CD14-positive monocyte (primary cell): ENCODE results near the gene DHRS12. TPM values are rescaled to one million over a fixed set of nuclear protein-coding genes. Genes with fewer than 3 reads are reported as not detected.
A peak's percentile ranks its signal among the peaks of the same experiment; 100 is the strongest.

Source experiments
- DNase-seq, 3 donors: peaks; one replicate each; pipeline ENCODE4 v3.0.0-alpha.2; 2011 to 2022
- H2AFZ ChIP-seq: 2 replicates; pipeline ENCODE4 v1.6.0; 2012; ENCODE audit warnings: mild to moderate bottlenecking, low read depth, low read length, inconsistent platforms; ENCODE audit not compliant: insufficient read depth, poor library complexity, severe bottlenecking
- H3K27ac ChIP-seq, 2 donors: 1 replicate in 1 of 2; 2 replicates in 1 of 2; pipeline ENCODE4 v1.5.1; 2012 to 2013; ENCODE audit warnings: low read length in 2 of 2, control low read depth in 1 of 2, inconsistent platforms in 1 of 2, low read depth in 1 of 2, mild to moderate bottlenecking in 1 of 2
- H3K27me3 ChIP-seq, 2 donors: one replicate each; pipeline versions ENCODE4 v1.6.0 to v1.6.1; 2011 to 2013; ENCODE audit warnings: low read length in 2 of 2; ENCODE audit not compliant: control insufficient read depth in 2 of 2, insufficient read depth in 2 of 2
- H3K36me3 ChIP-seq, 2 donors: replicated peaks in 1 of 2; 1 replicate in 1 of 2; 2 replicates in 1 of 2; pipeline versions ENCODE4 v1.5.1 to v1.6.1; 2012 to 2013; ENCODE audit warnings: low read length in 2 of 2, control low read depth in 1 of 2, inconsistent platforms in 1 of 2, mild to moderate bottlenecking in 1 of 2; ENCODE audit not compliant: insufficient read depth in 2 of 2, control insufficient read depth in 1 of 2
- H3K4me1 ChIP-seq, 2 donors: 1 replicate in 1 of 2; 2 replicates in 1 of 2; pipeline versions ENCODE4 v1.5.1 to v1.6.1; 2012 to 2013; ENCODE audit warnings: low read length in 2 of 2, control low read depth in 1 of 2, inconsistent platforms in 1 of 2, mild to moderate bottlenecking in 1 of 2, moderate library complexity in 1 of 2; ENCODE audit not compliant: insufficient read depth in 2 of 2, control insufficient read depth in 1 of 2
- H3K4me2 ChIP-seq: replicated peaks from 2 replicates; pipeline ENCODE3; 2012; ENCODE audit warnings: low read length, moderate library complexity, mild to moderate bottlenecking; ENCODE audit not compliant: poor library complexity, severe bottlenecking; ENCODE audit errors: extremely low read depth
- H3K4me3 ChIP-seq, 3 experiments: fragments of 200-600 bp in 1 of 3; sonication (generic) in 1 of 3; replicated peaks in 1 of 3; 1 replicate in 2 of 3; 2 replicates in 1 of 3; pipeline ENCODE4 v1.5.1; 2011 to 2013; ENCODE audit warnings: low read length in 3 of 3, mild to moderate bottlenecking in 3 of 3, control low read depth in 2 of 3, low read depth in 2 of 3, inconsistent platforms in 1 of 3, moderate library complexity in 1 of 3
- H3K79me2 ChIP-seq: 2 replicates; pipeline ENCODE4 v1.6.0; 2012; ENCODE audit warnings: mild to moderate bottlenecking, control low read depth, inconsistent platforms, low read length, moderate library complexity; ENCODE audit not compliant: insufficient read depth
- H3K9ac ChIP-seq: 2 replicates; pipeline ENCODE4 v1.6.0; 2017; ENCODE audit warnings: low read length, mild to moderate bottlenecking; ENCODE audit not compliant: insufficient read depth, poor library complexity, severe bottlenecking
- H3K9me3 ChIP-seq, 2 donors: replicated peaks in 1 of 2; 1 replicate in 1 of 2; 2 replicates in 1 of 2; pipeline versions ENCODE4 v1.5.1 to v1.6.1; 2012 to 2013; ENCODE audit warnings: low read length in 2 of 2, control low read depth in 1 of 2; ENCODE audit not compliant: control insufficient read depth in 1 of 2, insufficient read depth in 1 of 2
- H4K20me1 ChIP-seq: 2 replicates; pipeline ENCODE4 v1.6.0; 2012; ENCODE audit warnings: mild to moderate bottlenecking, low read length, control low read depth, moderate library complexity; ENCODE audit not compliant: insufficient read depth
- H3K27ac Mint-ChIP-seq, 7 donors: one replicate each; pipeline ENCODE4 v1.8.0; 2020; ENCODE audit warnings: mild to moderate bottlenecking in 7 of 7, mixed read lengths in 7 of 7, moderate library complexity in 6 of 7, inconsistent platforms in 2 of 7
- H3K27me3 Mint-ChIP-seq, 3 donors: one replicate each; pipeline ENCODE4 v1.8.0; 2021 to 2022; ENCODE audit warnings: low read depth in 3 of 3, mild to moderate bottlenecking in 3 of 3, mixed read lengths in 3 of 3, moderate library complexity in 3 of 3, inconsistent platforms in 1 of 3
- H3K36me3 Mint-ChIP-seq, 2 donors: one replicate each; pipeline ENCODE4 v1.8.0; 2020; ENCODE audit warnings: mixed read lengths in 2 of 2, inconsistent platforms in 1 of 2, mild to moderate bottlenecking in 1 of 2
- H3K4me1 Mint-ChIP-seq: one replicate; pipeline ENCODE4 v1.8.0; 2020; ENCODE audit warnings: mild to moderate bottlenecking, mixed read lengths
- H3K4me3 Mint-ChIP-seq, 2 donors: one replicate each; pipeline ENCODE4 v1.8.0; 2020; ENCODE audit warnings: mild to moderate bottlenecking in 2 of 2, mixed read lengths in 2 of 2, moderate library complexity in 1 of 2
- H3K9me3 Mint-ChIP-seq, 7 donors: one replicate each; pipeline ENCODE4 v1.8.0; 2020 to 2022; ENCODE audit warnings: mixed read lengths in 7 of 7, mild to moderate bottlenecking in 6 of 7, moderate library complexity in 6 of 7, inconsistent platforms in 2 of 7
- CTCF ChIP-seq: fragments of 200-600 bp; IDR thresholded peaks from one replicate; pipeline ENCODE4 v1.8.0; 2022; ENCODE audit warnings: antibody characterized with exemption, mild to moderate bottlenecking
- WGBS: methylation state at CpG from one replicate; pipeline ENCODE4 v1.1.5; 2013; ENCODE audit warnings: missing lambda C conversion rate; ENCODE audit not compliant: insufficient coverage; 5-methylcytosine and 5-hydroxymethylcytosine counted together
- intact Hi-C, 2 donors: fragments of 100-400 bp; cut with micrococcal nuclease; formaldehyde crosslinking; loops; one replicate each; pipeline versions ENCODE4 v1.15.0 to v1.15.1; 2023
- polyA plus RNA-seq, 3 donors: library from polyadenylated mRNA; depleted of rRNA in 1 of 3; unstranded in 2 of 3; stranded (reverse) in 1 of 3; fragments of 300-500 nt in 2 of 3; fragments of >200 nt in 1 of 3; fragmentation: Illumina TruSeq in 2 of 3; gene quantifications; 1 replicate in 2 of 3; 2 replicates in 1 of 3; pipeline ENCODE4 v1.2.3, GENCODE V29; 2012 to 2021

DHRS12 gene
- polyA plus RNA-seq, 3 donors = 7.6 to 20.2 (median 20.0) TPM

DNA sequence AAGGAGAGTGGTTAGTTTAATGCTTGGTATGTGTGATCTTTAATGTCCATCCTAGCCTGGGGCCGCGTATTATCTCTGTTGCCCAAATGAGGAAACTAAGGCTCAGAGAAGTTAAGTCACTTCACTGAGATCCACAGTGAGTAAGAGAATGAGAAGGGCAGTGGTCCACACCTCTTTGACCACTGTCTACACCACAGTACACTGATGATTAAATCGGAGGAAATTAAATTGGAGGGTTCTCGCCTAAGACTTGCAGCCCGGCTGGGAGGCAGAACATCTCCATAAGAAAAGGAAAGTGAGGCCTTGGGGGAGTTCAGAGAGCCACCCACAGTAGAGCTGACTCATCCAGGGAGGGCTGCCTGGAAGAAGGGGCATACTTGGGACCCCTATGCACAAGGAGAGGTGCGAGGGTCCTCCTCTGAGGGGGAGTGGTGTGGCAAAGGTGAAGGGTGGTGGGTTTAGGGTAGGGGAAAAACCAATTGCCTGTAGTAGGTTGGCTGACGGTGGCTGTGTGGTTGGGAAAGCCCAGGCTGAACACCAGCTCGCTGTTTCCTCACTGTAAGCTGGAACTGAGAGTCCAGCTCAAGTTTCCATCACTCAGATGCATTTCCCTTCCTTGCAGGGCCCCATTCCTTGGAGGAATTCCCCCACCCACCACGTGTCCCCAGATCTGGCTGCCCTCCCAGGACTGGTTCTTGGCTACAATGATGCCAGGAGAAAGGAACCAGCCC is 15.0 kb upstream of the DHRS12 start:
- H3K9me3 Mint-ChIP-seq = no peaks in the 10 kb centered on the region
- peak in 1 of 3 donors; percentile 90 for DNase-seq

DNA sequence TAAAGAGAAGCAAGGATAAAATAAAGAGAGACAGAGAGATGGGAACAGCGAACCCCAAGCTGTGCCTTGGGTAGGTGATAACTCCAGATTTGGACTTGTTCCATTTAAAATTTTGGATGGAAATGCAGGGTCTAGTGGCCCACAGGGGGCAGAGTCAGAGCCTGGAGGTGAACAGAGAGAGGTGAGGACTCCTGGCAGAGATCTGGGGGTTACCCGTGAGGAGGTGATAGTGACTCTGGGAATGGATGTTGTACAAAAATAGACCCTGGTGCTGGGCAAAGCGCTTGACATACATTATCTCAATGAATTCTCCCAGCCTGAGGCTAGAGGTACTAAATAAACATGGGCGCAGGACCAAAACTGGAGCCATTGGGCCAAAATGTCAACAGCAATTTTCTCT is 14.3 kb upstream of the DHRS12 start:
- H3K4me1 ChIP-seq = peaks cover 61 to 72% of the 10 kb centered on the region in 2 donors
- no peak overlapping the region for H3K4me3 Mint-ChIP-seq
- intact Hi-C loops = no loop called here
- H3K79me2 ChIP-seq = no peaks in the 10 kb centered on the region
- H3K4me2 ChIP-seq = no peak overlapping the region
- no peaks in the 10 kb centered on the region for H3K36me3 ChIP-seq
- no peak overlapping the region for H3K9ac ChIP-seq
- H3K27me3 ChIP-seq = no peaks in the 10 kb centered on the region
- peaks cover 0 to 1% of the 10 kb centered on the region in 2 donors for H3K36me3 Mint-ChIP-seq
- H3K9me3 Mint-ChIP-seq = no peaks in the 10 kb centered on the region
- no peak for TF ChIP-seq CTCF
- WGBS = 100% methylated on average over 1 of the region's 4 CpGs
- H3K4me3 ChIP-seq = no peak overlapping the region
- H4K20me1 ChIP-seq = no peaks in the 10 kb centered on the region
- H3K27ac ChIP-seq = no peak overlapping the region
- H3K27me3 Mint-ChIP-seq = peaks cover 0 to 3% (median 2%) of the 10 kb centered on the region in 3 donors
- no peak for DNase-seq
- peak overlapping the region in 3 of 7 donors; percentile 18 to 79 (median 37) for H3K27ac Mint-ChIP-seq
- H3K9me3 ChIP-seq = no peaks in the 10 kb centered on the region
- H2AFZ ChIP-seq = peak overlapping the region; percentile 10
- H3K4me1 Mint-ChIP-seq = peaks cover 82% of the 10 kb centered on the region

More for the DNA sequence above, 15.0 kb upstream of the DHRS12 start:
- no peak overlapping the region for H3K4me3 ChIP-seq
- H3K4me1 ChIP-seq = peaks cover 68 to 79% of the 10 kb centered on the region in 2 donors
- no peak overlapping the region for H3K9ac ChIP-seq
- no peaks in the 10 kb centered on the region for H3K79me2 ChIP-seq
- peak overlapping the region; percentile 37 for H2AFZ ChIP-seq
- H4K20me1 ChIP-seq = no peaks in the 10 kb centered on the region
- H3K27me3 ChIP-seq = no peaks in the 10 kb centered on the region
- Mint-ChIP-seq H3K27ac (peak overlapping the region; percentile 43 to 89 (median 71)), H3K4me3 (no peak overlapping the region), H3K36me3 (no peaks in the 10 kb centered on the region), H3K27me3 (peaks cover 0 to 3% (median 2%) of the 10 kb centered on the region in 3 donors), H3K4me1 (peaks cover 85% of the 10 kb centered on the region)
- intact Hi-C loops = no loop called here
- peak overlapping the region; percentile 5 for H3K4me2 ChIP-seq
- H3K27ac ChIP-seq = peak overlapping the region; percentile 36 to 76
- H3K9me3 ChIP-seq = no peaks in the 10 kb centered on the region
- TF ChIP-seq CTCF = no peak
- H3K36me3 ChIP-seq = no peaks in the 10 kb centered on the region
- WGBS = 45% methylated on average over 6 of the region's 9 CpGs
